PC-3 (cell line): Measurements from ENCODE around the gene SAPCD1. TPM values are rescaled to one million over a fixed set of nuclear protein-coding genes. Genes with fewer than 3 reads are reported as not detected.

Experiments
- ATAC-seq: fragments of 200-7000 bp; cut with Tn5 transposase; 2 replicates; pipeline ENCODE4 v1.9.1; 2020; ENCODE audit warnings: mild to moderate bottlenecking, moderate library complexity
- BruUV-seq: library from RNA; stranded (reverse); fragments of 400-500 nt; replicated peaks from 2 replicates; lab custom pipeline; 2021; lab: Mats Ljungman, UMichigan
- CTCF ChIA-PET: fragments of 300-600 bp; sonication (Branson Sonifier 250); formaldehyde crosslinking; loops from one replicate; lab custom pipeline; 2022; ENCODE audit warnings: antibody characterized with exemption; lab: Charles Lee
- POLR2A ChIA-PET: fragments of 300-600 bp; sonication (Branson Sonifier 250); formaldehyde crosslinking; loops from one replicate; lab custom pipeline; 2022; ENCODE audit warnings: antibody characterized with exemption; ENCODE audit not compliant: unreplicated experiment; lab: Charles Lee
- DNase-seq: peaks from one replicate; pipeline ENCODE4 v3.0.0-alpha.2; 2015
- H2AFZ ChIP-seq: fragments of 300-600 bp; sonication (generic); 2 replicates; pipeline ENCODE4 v1.6.0; 2016; ENCODE audit warnings: antibody characterized with exemption, low read length
- H3F3A ChIP-seq: fragments of 300-600 bp; sonication (generic); one replicate; pipeline ENCODE4 v1.6.0; 2017; ENCODE audit warnings: antibody characterized with exemption, low read length, control low read depth, mild to moderate bottlenecking; ENCODE audit not compliant: unreplicated experiment
- H3K27ac ChIP-seq: fragments of 300-600 bp; sonication (generic); 2 replicates; pipeline ENCODE4 v1.5.1; 2016; ENCODE audit warnings: mild to moderate bottlenecking, low read length
- H3K27me3 ChIP-seq: fragments of 300-600 bp; sonication (generic); 2 replicates; pipeline ENCODE4 v1.6.1; 2016; ENCODE audit warnings: low read length, mixed read lengths
- H3K36me3 ChIP-seq: fragments of 300-600 bp; sonication (generic); 2 replicates; pipeline ENCODE4 v1.6.1; 2016; ENCODE audit warnings: low read depth, mixed run types, low read length, mixed read lengths
- H3K4me1 ChIP-seq: fragments of 300-600 bp; sonication (generic); 2 replicates; pipeline ENCODE4 v1.5.1; 2016; ENCODE audit warnings: low read length; ENCODE audit not compliant: insufficient read depth
- H3K4me2 ChIP-seq: fragments of 300-600 bp; sonication (generic); 2 replicates; pipeline ENCODE4 v1.6.0; 2016; ENCODE audit warnings: low read length
- H3K4me3 ChIP-seq: fragments of 300-600 bp; sonication (generic); 2 replicates; pipeline ENCODE4 v1.5.1; 2016; ENCODE audit warnings: mild to moderate bottlenecking, low read length, mixed read lengths
- H3K79me2 ChIP-seq: fragments of 300-600 bp; sonication (generic); 2 replicates; pipeline ENCODE4 v1.6.1; 2017; ENCODE audit warnings: low read length, mixed read lengths
- H3K9ac ChIP-seq: fragments of 300-600 bp; sonication (generic); 2 replicates; pipeline ENCODE4 v1.6.0; 2016; ENCODE audit warnings: mild to moderate bottlenecking, low read length
- H3K9me2 ChIP-seq: fragments of 300-600 bp; sonication (generic); replicated peaks from 2 replicates; pipeline ENCODE4 v1.6.1; 2016; ENCODE audit warnings: mixed run types, low read length, mixed read lengths
- H3K9me3 ChIP-seq: fragments of 300-600 bp; sonication (generic); 2 replicates; pipeline ENCODE4 v1.6.1; 2016; ENCODE audit warnings: low read length, mixed read lengths
- H4K20me1 ChIP-seq: fragments of 300-600 bp; sonication (generic); 2 replicates; pipeline ENCODE4 v1.6.1; 2016; ENCODE audit warnings: low read length, mixed read lengths
- CTCF ChIP-seq: fragments of 300-600 bp; sonication (generic); conservative IDR thresholded peaks from 2 replicates; pipeline ENCODE4 v1.5.1; 2017; ENCODE audit warnings: antibody characterized with exemption, low read depth, mild to moderate bottlenecking, low read length
- EZH2 ChIP-seq: fragments of 300-600 bp; sonication (generic); IDR thresholded peaks from one replicate; pipeline ENCODE4 v1.6.1; 2017; ENCODE audit warnings: antibody characterized with exemption, mild to moderate bottlenecking, low read length; ENCODE audit not compliant: unreplicated experiment
- EZH2phosphoT487 ChIP-seq: fragments of 300-600 bp; sonication (generic); IDR thresholded peaks from 2 replicates; pipeline ENCODE4 v1.6.1; 2018; ENCODE audit warnings: mild to moderate bottlenecking, antibody characterized with exemption, low read length, borderline replicate concordance
- intact Hi-C: fragments of 100-400 bp; cut with micrococcal nuclease; formaldehyde crosslinking; loops from 2 replicates; pipeline ENCODE4 v1.9.0; 2023
- total RNA-seq: library from RNA; depleted of rRNA; stranded (reverse); fragments of >200 nt; gene quantifications from 2 replicates; pipeline ENCODE4 v1.2.3, GENCODE V29; 2014

Gene SAPCD1
- total RNA-seq, 1 experiment from 2014 or later: 4.2 TPM

DNA sequence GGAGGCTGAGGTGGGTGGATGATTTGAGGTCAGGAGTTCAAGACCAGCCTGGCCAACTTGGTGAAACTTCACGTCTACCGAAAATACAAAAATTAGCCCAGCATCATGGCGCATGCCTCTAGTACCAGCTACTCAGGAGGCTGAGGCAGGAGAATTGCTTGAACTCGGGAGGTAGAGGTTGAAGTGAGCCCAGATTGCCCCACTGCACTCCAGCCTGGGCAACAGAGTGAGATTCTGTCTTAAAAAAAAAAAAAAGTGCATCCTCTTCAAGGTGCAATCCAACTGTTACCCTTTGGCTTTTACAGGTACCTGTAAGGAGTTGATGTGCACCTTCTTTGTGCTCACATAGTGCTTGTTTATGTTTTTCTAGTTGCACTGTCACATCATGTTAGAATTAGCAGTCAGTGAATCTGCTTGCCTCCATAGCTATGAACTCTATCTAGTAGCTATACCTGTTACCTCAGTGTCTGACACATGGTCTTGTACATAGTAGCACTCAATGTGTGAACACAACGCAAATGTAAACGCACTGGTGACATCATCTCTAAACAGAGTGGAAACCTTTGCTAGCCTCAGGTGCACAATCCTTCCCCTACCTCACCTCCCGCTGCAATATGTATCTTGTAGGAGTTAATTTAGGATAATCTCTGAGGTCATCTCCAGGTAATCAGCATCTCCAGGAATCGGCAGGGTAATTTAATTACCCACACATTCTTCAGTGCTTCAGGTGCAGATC lies 13.0 kb upstream of the SAPCD1 start:
- POLR2A ChIA-PET: no interaction called here
- DNase-seq (no peak), ATAC-seq (no peak)
- Histone ChIP-seq H3K9ac (no peak overlapping the region), H3K4me1 (peaks cover 24% of the 10 kb centered on the region), H3K9me2 (no peaks in the 10 kb centered on the region), H3K4me3 (no peak overlapping the region), H2AFZ (no peak overlapping the region), H3K4me2 (no peak overlapping the region), H4K20me1 (no peaks in the 10 kb centered on the region), H3K27me3 (no peaks in the 10 kb centered on the region), H3K79me2 (no peaks in the 10 kb centered on the region), H3K9me3 (no peaks in the 10 kb centered on the region), H3K27ac (no peak overlapping the region), H3F3A (peaks cover 6% of the 10 kb centered on the region), H3K36me3 (peaks cover 5% of the 10 kb centered on the region; the same call in 1 of the 2 replicates)
- intact Hi-C loops: no loop called here
- TF ChIP-seq EZH2 (no peak), CTCF (no peak), EZH2phosphoT487 (no peak)
- no TSS peak for BruUV-seq
- CTCF ChIA-PET: no interaction called here

DNA sequence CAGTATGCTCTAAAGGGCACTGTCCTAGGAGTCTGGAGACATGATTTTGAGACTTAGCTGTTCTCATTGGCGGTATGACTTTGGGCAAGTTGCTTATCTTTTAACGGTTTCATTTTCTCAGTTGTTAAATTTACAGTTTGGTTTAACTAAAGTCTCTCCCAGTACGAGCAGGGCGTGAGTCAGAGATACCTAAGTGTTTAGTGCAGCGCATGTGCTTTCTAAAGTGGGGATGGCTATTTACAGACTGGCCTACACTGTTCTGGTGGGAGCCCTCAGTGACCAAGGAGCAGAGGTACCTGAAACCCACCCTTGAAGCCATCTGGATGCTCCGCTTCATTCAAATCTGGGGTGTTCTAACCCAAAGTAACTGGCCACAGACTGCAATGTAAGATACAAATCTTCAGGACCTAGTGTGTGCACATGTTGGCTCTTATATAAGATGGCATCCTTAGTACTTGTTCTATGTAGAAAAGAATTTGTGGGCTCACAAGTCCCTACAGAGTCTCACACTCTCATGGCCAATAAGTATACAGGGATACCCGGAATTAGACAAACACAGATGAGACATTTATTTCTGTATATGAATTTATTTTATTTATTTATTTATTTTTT lies 11.9 kb upstream of the SAPCD1 start:
- ATAC-seq (no peak), DNase-seq (no peak)
- ChIA-PET POLR2A (no interaction called here), CTCF (no interaction called here)
- H3K9me2 ChIP-seq: no peaks in the 10 kb centered on the region
- H3K4me2 ChIP-seq: no peak overlapping the region
- TF ChIP-seq EZH2phosphoT487: no peak
- no peak for TF ChIP-seq CTCF
- no peak for TF ChIP-seq EZH2
- peaks cover 6% of the 10 kb centered on the region for H3F3A ChIP-seq
- H3K4me1 ChIP-seq: peaks cover 24% of the 10 kb centered on the region
- no peaks in the 10 kb centered on the region for H3K9me3 ChIP-seq
- BruUV-seq: no TSS peak
- H3K36me3 ChIP-seq: peaks cover 5% of the 10 kb centered on the region; the same call in 1 of the 2 replicates
- intact Hi-C loops: no loop called here
- H3K27me3 ChIP-seq: no peaks in the 10 kb centered on the region
- H3K4me3 ChIP-seq: no peak overlapping the region
- H3K27ac ChIP-seq: no peak overlapping the region
- no peak overlapping the region for H2AFZ ChIP-seq
- H4K20me1 ChIP-seq: no peaks in the 10 kb centered on the region
- H3K9ac ChIP-seq: no peak overlapping the region
- no peaks in the 10 kb centered on the region for H3K79me2 ChIP-seq
